Esophagus muscularis mucosa (tissue), 3 donors: Measurements from ENCODE around the gene CYP2J2.

Source experiments
- CTCF ChIP-seq, 3 experiments: fragments of 200-600 bp in 2 of 3; fragments of 450-650 bp in 1 of 3; sonication (generic) in 2 of 3; IDR thresholded peaks; one replicate each; pipeline ENCODE4 v1.5.1; 2017 to 2019; ENCODE audit warnings: antibody characterized with exemption in 3 of 3, mild to moderate bottlenecking in 2 of 3, moderate library complexity in 1 of 3
- POLR2A ChIP-seq: fragments of 450-650 bp; IDR thresholded peaks from one replicate; pipeline ENCODE4 v1.6.1; 2017; ENCODE audit warnings: antibody characterized with exemption, moderate library complexity, mild to moderate bottlenecking, low read depth

GRCh38 chr1:59877108-59877682 is 49.4 kb downstream of the CYP2J2 start:
- TF ChIP-seq CTCF (IDR thresholded peaks at IDR 0.05) (no peak), POLR2A (no peak)
